ENCODE measurements around the gene ATP8A2.

Gene ATP8A2

GRCh38 chr13:25992076-25992475 lies 620.3 kb downstream of the ATP8A2 start:
- peaks cover 18% of the 10 kb centered on the region for H3K36me3 Mint-ChIP-seq (ENCODE audit: low read depth)
- TF ChIP-seq CTCF (IDR thresholded peaks at IDR 0.05): no peak
- DNase-seq: no peak
- H3K27me3 Mint-ChIP-seq (ENCODE audit: low read depth, poor library complexity): peaks cover 6% of the 10 kb centered on the region
- H3K4me3 Mint-ChIP-seq: no peak overlapping the region
- H3K4me1 Mint-ChIP-seq: peaks cover 33% of the 10 kb centered on the region
- peaks cover 30% of the 10 kb centered on the region for H3K9me3 Mint-ChIP-seq
- H3K27ac Mint-ChIP-seq: no peak overlapping the region

GRCh38 chr13:26007261-26008125 lies 635.7 kb downstream of the ATP8A2 start:
- DNase-seq: no peak
- peaks cover 42% of the 10 kb centered on the region for H3K9me3 Mint-ChIP-seq
- H3K27me3 Mint-ChIP-seq (ENCODE audit: low read depth, poor library complexity): no peaks in the 10 kb centered on the region
- TF ChIP-seq CTCF (IDR thresholded peaks at IDR 0.05): no peak
- no peak overlapping the region for H3K4me3 Mint-ChIP-seq
- H3K4me1 Mint-ChIP-seq: peaks cover 31% of the 10 kb centered on the region
- peak overlapping the region; percentile 84 for H3K27ac Mint-ChIP-seq
- peaks cover 16% of the 10 kb centered on the region for H3K36me3 Mint-ChIP-seq (ENCODE audit: low read depth)

- peaks cover 1% of the 10 kb centered on the region for H3K27me3 Mint-ChIP-seq (ENCODE audit: low read depth, poor library complexity)
- H3K27ac Mint-ChIP-seq: no peak overlapping the region
- no peak for TF ChIP-seq CTCF (IDR thresholded peaks at IDR 0.05)
- no peak for DNase-seq
- H3K4me1 Mint-ChIP-seq: peaks cover 60% of the 10 kb centered on the region
- H3K36me3 Mint-ChIP-seq (ENCODE audit: low read depth): peaks cover 18% of the 10 kb centered on the region
- H3K9me3 Mint-ChIP-seq: peaks cover 32% of the 10 kb centered on the region
- no peak overlapping the region for H3K4me3 Mint-ChIP-seq
Measured at GRCh38 chr13:26010487-26011207, 638.9 kb downstream of the ATP8A2 start.

GRCh38 chr13:26011208-26011573 lies 639.4 kb downstream of the ATP8A2 start:
- peaks cover 27% of the 10 kb centered on the region for H3K9me3 Mint-ChIP-seq
- TF ChIP-seq CTCF (IDR thresholded peaks at IDR 0.05): no peak
- H3K36me3 Mint-ChIP-seq (ENCODE audit: low read depth): peaks cover 17% of the 10 kb centered on the region
- peaks cover 65% of the 10 kb centered on the region for H3K4me1 Mint-ChIP-seq
- DNase-seq: no peak
- H3K27me3 Mint-ChIP-seq (ENCODE audit: low read depth, poor library complexity): peaks cover 5% of the 10 kb centered on the region
- H3K4me3 Mint-ChIP-seq: no peak overlapping the region
- H3K27ac Mint-ChIP-seq: no peak overlapping the region

- Mint-ChIP-seq H3K27ac (no peak overlapping the region), H3K4me3 (no peak overlapping the region), H3K9me3 (peaks cover 22% of the 10 kb centered on the region), H3K4me1 (peaks cover 73% of the 10 kb centered on the region), H3K27me3 (ENCODE audit: low read depth, poor library complexity) (peaks cover 5% of the 10 kb centered on the region), H3K36me3 (ENCODE audit: low read depth) (peaks cover 14% of the 10 kb centered on the region)
- TF ChIP-seq CTCF (IDR thresholded peaks at IDR 0.05): no peak
- DNase-seq: no peak
Measured at GRCh38 chr13:26011996-26012821, 640.4 kb downstream of the ATP8A2 start.

Measured in nephron progenitor cell (in vitro differentiated cells).